Measurements from ENCODE around the gene CTSA. TPM values are rescaled to one million over a fixed set of nuclear protein-coding genes. Genes with fewer than 3 reads are reported as not detected.
"Not testable (repeated sequence)": the region's sequence is repeated elsewhere in the genome, so short reads cannot be mapped to it uniquely, and the experiment has no call there.

CTSA gene
- total RNA-seq, 1 donor: 112 TPM

GRCh38 chr20:45911486-45912343 lies 20.6 kb downstream of the CTSA start, which contains the start of gene PLTP:
TSS of gene PLTP (minus strand) at chr20:45912155. CDS start at chr20:45911452, 703 bp downstream.
- peak in 2 of 3 donors; percentile 78 to 82 for DNase-seq (ENCODE audit: low read depth in 2 of 3, low spot score in 2 of 3)

DNA sequence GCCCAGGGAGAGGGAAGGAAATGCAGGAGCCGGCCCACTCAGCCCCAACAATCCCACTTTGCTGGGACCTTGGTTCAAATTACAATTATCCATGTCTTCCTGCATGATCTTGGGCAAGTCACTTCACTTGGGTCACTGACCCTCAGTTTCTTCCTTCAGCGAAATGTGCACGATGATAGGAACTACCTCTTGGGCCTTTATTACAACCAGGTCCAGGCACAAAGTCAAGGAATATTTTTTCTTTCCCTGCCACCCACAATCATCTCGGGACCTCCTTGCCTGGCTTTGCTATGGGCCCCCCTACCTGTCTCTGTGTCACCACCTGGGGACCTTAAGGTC lies 21.2 kb downstream of the CTSA start:
- no peak for DNase-seq (ENCODE audit: low read depth in 2 of 3, low spot score in 2 of 3)

GRCh38 chr20:45913116-45913515 lies 22.0 kb downstream of the CTSA start:
- no peak for DNase-seq (ENCODE audit: low read depth in 2 of 3, low spot score in 2 of 3)

DNA sequence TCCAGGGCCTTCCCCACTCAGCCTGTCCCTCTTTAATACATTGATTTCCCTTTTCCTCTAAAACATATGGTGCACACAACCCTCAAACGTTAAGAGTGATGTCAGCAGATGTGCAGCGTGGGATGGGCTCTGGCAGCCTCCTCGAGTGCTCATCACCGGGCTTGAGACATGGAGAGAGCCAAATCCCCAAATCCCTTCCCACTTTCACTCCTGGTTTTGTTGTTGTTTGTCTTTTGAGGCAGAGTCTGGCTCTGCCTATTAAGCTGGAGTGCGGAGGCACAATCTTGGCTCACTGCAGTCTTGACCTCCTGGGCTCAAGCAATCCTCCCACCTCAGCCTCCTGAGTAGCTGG lies 26.6 kb downstream of the CTSA start:
- DNase-seq (ENCODE audit: low read depth in 2 of 3, low spot score in 2 of 3): no peak

GRCh38 chr20:45918182-45918737 lies 27.1 kb downstream of the CTSA start:
- DNase-seq (ENCODE audit: low read depth in 2 of 3, low spot score in 2 of 3): no peak

DNA sequence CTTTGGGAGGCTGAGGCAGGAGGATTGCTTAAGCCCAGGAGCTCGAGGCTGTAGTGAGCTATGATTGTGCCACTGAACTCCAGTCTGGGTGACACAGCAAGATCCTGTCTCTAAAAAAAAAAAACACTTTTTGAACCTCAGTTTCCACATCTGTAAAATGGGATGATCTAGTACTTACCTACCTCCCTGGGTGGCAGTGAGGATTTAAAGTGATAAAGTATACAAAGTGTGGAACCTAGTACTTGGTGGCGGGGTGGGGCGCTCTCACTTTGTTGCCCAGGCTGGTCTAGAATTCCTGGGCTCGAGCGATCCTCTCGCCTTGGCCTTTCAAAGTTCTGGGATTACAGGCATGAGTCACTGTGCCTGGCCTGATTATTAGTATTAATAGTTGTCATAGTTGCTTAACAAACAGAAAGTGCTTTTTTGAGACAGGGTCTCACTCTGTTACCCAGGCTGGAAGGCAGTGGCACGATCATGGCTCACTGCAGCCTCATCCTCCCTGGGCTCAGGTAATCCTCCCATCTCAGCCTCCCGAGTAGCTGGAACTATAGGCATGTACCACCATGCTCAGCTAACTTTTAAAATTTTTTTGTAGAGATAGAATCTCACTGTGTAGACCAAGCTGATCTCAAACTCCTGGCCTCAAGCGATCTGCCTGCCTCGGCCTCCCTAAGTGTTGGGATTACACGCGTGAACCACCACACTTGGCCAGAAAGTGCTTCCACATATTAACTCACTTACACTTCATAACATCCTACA lies 27.8 kb downstream of the CTSA start:
- no peak for DNase-seq (ENCODE audit: low read depth in 2 of 3, low spot score in 2 of 3)

DNA sequence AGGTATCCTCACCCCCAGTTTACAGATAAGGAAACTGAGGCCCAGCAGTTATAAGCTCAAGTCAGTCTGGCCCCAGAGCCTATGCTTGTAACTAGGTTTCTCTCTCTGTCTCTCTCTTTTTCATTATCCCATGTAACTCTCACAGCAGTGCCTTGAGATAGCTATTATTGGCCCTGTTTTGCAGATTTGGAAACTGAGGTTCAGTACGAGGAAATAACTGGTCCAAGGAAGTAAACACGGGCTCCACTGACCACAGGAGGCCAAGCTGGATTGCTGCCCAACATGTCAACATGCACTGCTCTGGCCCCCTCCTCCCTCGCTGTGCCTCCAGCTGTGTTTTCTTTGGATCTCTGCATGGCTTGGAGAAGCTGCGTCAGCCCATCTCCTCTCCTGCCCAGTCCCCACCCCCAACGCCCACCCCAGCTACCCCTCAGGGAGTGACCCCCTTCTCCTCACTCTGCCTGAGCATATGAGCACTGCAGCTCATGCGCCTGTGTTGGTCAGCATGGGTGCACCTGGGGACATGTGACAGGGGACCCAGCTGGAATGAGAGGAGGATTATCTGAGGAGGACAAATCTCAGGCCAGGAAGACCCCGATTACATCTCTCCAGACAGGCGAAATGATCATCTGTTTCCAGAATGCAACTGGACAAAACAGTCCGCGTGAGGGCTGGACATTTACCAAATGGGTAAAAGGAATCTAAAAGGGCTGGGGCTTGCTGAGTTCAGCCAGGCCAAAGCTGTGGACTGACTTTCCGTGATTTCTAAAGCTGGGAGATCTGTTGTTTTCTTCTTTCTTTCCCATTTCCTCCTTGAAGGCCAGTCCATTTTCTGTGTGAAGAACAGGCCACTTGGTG lies 28.6 kb downstream of the CTSA start:
- DNase-seq (ENCODE audit: low read depth in 2 of 3, low spot score in 2 of 3): no peak

DNA sequence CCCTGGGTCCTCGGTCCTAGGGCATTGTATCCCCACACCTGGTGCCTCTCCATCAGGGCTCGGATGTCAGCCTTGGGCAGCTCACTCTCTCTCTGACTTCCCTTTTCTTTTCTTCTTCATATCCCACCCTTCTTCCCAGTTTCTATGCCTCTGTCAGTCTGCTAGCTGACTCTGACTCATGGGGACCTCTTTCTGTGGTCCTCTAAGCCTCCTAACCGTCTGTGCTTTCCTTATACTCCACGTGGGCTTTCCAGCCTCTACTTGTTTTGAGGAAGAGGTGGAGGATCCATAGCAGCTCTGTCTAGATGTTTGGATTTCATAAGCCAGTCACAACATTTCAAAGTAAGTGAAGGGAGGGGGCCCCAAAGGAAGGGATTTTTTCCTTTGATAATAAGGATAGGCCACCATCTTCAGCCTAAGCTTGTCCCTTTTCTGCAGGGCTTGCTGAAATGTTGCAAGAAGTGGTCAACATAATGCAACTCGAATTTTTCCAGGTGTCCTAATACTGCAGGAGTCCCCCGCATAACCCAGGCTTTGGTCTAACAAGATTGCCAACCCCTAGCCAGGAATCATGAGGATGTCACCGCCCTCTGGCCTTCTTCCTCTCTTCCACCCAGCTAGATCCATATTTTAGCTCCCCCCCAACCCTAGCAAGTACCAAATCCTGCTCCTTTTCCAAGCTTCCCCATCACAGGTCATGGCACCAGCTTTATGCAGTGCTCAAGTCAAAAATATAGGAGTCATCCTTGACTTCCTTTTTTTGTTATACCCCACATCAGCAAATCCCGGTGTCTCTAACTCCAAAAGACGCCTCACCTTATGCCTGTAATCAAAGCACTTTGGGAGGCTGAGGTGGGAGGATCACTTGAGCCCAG lies 29.6 kb downstream of the CTSA start:
- DNase-seq (ENCODE audit: low read depth in 2 of 3, low spot score in 2 of 3): no peak

- DNase-seq (ENCODE audit: low read depth in 2 of 3, low spot score in 2 of 3): no peak
Measured at GRCh38 chr20:45921337-45922189, 30.4 kb downstream of the CTSA start.

DNA sequence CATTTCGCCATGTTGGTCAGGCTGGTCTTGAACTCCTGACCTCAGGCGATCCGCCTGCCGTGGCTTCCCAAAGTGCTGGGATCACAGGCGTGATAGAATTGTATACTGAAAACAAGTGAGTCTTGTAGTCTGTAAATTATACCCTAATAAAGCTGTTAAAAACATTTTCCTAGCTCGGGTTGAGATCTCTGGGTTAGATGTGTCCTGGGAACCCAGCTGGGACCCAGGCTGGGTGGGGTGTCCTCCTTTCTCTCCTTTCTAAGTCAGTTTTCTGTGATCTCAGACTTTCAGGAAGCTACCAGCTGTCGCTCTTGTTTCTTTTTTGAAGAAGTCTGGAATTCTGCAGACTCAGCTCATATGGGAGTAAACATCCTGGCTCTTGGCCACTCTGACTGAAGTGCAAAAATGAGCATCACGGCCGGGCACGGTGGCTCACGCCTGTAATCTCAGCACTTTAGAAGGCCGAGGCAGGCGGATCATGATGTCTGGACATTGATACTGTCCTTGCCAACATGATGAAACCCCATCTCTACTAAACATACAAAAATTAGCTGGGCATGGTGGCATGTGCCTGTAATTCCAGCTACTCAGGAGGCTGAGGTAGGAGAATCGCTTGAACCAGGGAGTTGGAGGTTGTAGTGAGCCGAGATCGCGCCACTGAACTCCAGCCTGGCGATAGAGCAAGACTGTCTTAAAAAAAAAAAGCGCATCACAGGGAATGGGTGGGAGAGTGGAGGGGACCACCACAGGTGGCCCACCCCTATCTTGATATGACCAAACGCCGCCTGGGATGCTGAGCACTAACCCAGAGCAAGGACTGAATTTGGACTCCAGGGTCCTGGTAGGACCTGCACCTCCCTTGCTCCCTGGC lies 33.5 kb downstream of the CTSA start:
- no peak for DNase-seq (ENCODE audit: low read depth in 2 of 3, low spot score in 2 of 3)

GRCh38 chr20:45925821-45926506 lies 34.8 kb downstream of the CTSA start:
- no peak for DNase-seq (ENCODE audit: low read depth in 2 of 3, low spot score in 2 of 3)

GRCh38 chr20:45926731-45927070 lies 35.6 kb downstream of the CTSA start:
- no peak for DNase-seq (ENCODE audit: low read depth in 2 of 3, low spot score in 2 of 3)

DNA sequence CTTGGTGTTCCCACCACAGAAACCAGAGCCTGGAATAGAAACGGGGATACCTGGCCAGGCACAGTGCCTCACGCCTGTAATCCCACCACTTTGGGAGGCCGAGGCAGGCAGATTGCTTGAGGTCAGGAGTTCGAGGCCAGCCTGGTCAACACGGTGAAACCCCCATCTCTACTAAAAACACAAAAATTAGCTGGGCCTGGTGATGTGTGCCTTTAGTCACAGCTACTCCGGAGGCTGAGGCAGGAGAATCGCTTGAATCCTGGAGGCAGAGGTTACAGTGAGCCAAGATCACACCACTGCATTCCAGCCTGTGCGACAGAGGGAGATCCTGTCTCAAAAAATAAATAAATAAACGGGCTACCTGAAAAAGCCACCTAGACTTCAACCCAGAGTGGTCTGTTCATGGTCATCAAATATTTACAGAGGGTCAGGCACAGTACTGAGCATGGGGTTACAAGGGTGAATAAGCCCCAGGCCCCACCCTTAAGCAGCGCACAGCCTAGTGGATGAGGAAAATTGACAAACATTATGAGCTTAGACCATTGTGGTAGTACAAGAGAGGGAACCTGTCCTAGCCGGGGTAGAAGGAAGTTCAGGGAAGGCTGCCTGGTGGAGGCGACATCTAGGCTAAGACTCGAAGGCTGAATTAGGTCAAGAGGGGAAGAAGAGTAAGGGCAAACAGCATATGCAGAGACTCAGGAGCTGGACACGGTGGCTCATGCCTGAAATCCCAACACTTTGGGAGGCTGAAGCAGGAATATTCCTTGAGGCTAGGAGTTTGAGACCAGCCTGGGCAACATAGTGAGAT lies 36.1 kb downstream of the CTSA start:
- DNase-seq (ENCODE audit: low read depth in 2 of 3, low spot score in 2 of 3): no peak

GRCh38 chr20:45931680-45932079 lies 40.5 kb downstream of the CTSA start:
- DNase-seq (ENCODE audit: low read depth in 2 of 3, low spot score in 2 of 3): not testable (repeated sequence)

- peak in 2 of 3 donors; percentile 28 to 65 for DNase-seq (ENCODE audit: low read depth in 2 of 3, low spot score in 2 of 3)
Measured at GRCh38 chr20:45933266-45934045, 42.3 kb downstream of the CTSA start.

DNA sequence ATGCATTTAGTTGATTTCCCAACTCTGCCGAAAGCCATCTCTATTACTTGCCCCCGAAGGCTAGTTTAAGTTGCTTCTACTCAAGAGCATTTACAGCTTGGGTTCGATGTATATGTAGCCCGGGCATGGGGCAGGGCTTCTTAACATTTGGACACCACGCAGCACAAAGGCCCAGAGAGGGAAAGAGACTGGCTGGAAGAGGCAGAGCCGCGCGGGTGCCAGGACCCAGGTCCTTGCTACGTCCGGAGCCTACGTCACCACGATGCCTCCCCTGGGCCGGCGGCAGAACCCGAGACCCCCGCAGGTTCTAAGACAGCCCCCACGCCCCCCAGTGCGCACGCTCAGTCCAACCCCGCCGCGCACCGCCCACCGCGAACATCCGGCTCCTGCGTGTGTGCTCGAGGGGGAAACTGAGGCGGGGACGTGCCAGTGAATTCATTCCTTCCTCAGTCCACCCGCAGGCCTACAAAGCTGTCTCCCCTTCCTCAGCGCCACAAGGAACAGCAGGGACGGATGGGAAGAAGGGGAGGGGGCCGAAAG lies 43.0 kb downstream of the CTSA start:
- peak; percentile 27 to 56 (median 36) for DNase-seq (ENCODE audit: low read depth in 2 of 3, low spot score in 2 of 3)

All from hematopoietic multipotent progenitor cell (in vitro differentiated cells).